OCI-LY7 (cell line): ENCODE data around the gene INHA. TPM values are rescaled to one million over a fixed set of nuclear protein-coding genes. Genes with fewer than 3 reads are reported as not detected.
A peak's percentile ranks its signal among the peaks of the same experiment; 100 is the strongest.

Experiments
- BruUV-seq: library from RNA; stranded (reverse); fragments of 400-500 nt; replicated peaks from 2 replicates; lab custom pipeline; 2021; lab: Mats Ljungman, UMichigan
- CTCF ChIA-PET: fragments of 300-600 bp; sonication (Branson Sonifier 250); formaldehyde crosslinking; loops from one replicate; lab custom pipeline; 2022; ENCODE audit warnings: antibody characterized with exemption; ENCODE audit not compliant: unreplicated experiment; lab: Charles Lee
- POLR2A ChIA-PET: fragments of 300-600 bp; sonication (Branson Sonifier 250); formaldehyde crosslinking; loops from one replicate; lab custom pipeline; 2022; ENCODE audit warnings: antibody characterized with exemption; lab: Charles Lee
- DNase-seq: peaks from one replicate; pipeline ENCODE4 v3.0.0-alpha.2; 2015; ENCODE audit warnings: low spot score
- H2AFZ ChIP-seq: fragments of 200-600 bp; sonication (generic), shearing (Covaris generic); 2 replicates; pipeline ENCODE4 v1.6.1; 2014; ENCODE audit warnings: mild to moderate bottlenecking, antibody characterized with exemption, low read length, moderate library complexity
- H3K27ac ChIP-seq: fragments of 200-600 bp; sonication (generic); 2 replicates; pipeline ENCODE4 v1.5.1; 2014; ENCODE audit warnings: mixed run types, low read depth, mild to moderate bottlenecking, moderate library complexity, low read length, inconsistent platforms; ENCODE audit not compliant: poor library complexity, severe bottlenecking
- H3K36me3 ChIP-seq: fragments of 200-600 bp; sonication (generic); 2 replicates; pipeline ENCODE4 v1.6.1; 2014; ENCODE audit warnings: mild to moderate bottlenecking, antibody characterized with exemption, low read length, moderate library complexity, mixed read lengths; ENCODE audit not compliant: insufficient read depth
- H3K4me1 ChIP-seq: fragments of 200-600 bp; sonication (generic); 2 replicates; pipeline ENCODE4 v1.5.1; 2014; ENCODE audit warnings: mild to moderate bottlenecking, low read length; ENCODE audit not compliant: insufficient read depth, poor library complexity, severe bottlenecking
- H3K4me2 ChIP-seq: fragments of 200-600 bp; sonication (generic); 2 replicates; pipeline ENCODE4 v1.6.1; 2014; ENCODE audit warnings: mild to moderate bottlenecking, low read length
- H3K4me3 ChIP-seq: fragments of 200-600 bp; sonication (generic); 2 replicates; pipeline ENCODE4 v1.5.1; 2014; ENCODE audit warnings: mild to moderate bottlenecking, low read depth, low read length; ENCODE audit not compliant: poor library complexity, severe bottlenecking
- H3K79me2 ChIP-seq: fragments of 200-600 bp; sonication (generic); 2 replicates; pipeline ENCODE4 v1.6.1; 2016; ENCODE audit warnings: low read depth, mild to moderate bottlenecking, low read length, moderate library complexity, mixed read lengths; ENCODE audit not compliant: insufficient read depth
- H3K9me2 ChIP-seq: fragments of 200-600 bp; sonication (generic); 2 replicates; pipeline ENCODE4 v1.6.1; 2016; ENCODE audit warnings: mild to moderate bottlenecking, low read length, mixed read lengths; ENCODE audit not compliant: insufficient read depth
- H3K9me3 ChIP-seq: fragments of 200-600 bp; sonication (generic); 2 replicates; pipeline ENCODE4 v1.6.1; 2014; ENCODE audit warnings: mild to moderate bottlenecking, mixed run types, low read length, mixed read lengths
- H4K20me1 ChIP-seq: fragments of 200-600 bp; sonication (generic); 2 replicates; pipeline ENCODE4 v1.6.1; 2014; ENCODE audit warnings: mild to moderate bottlenecking, antibody characterized with exemption, low read length, moderate library complexity, mixed read lengths; ENCODE audit not compliant: insufficient read depth
- EZH2phosphoT487 ChIP-seq: fragments of 200-600 bp; sonication (generic); IDR thresholded peaks from 2 replicates; pipeline ENCODE4 v1.6.1; 2018; ENCODE audit warnings: low read depth, borderline replicate concordance, mild to moderate bottlenecking, mixed run types, antibody characterized with exemption, low read length, moderate library complexity, mixed read lengths
- intact Hi-C: fragments of 100-400 bp; cut with micrococcal nuclease; formaldehyde crosslinking; loops from one replicate; pipeline ENCODE4 v1.10.0; 2022; ENCODE audit not compliant: unreplicated experiment
- total RNA-seq, 2 experiments: library from RNA; depleted of rRNA in 1 of 2; stranded (reverse); fragments of >200 nt in 1 of 2; shearing (Covaris generic) in 1 of 2; gene quantifications; 2 replicates each; pipeline ENCODE4 v1.2.3, GENCODE V29; 2014 to 2022
- TF ChIP-seq, protein P1 (sequence below): fragments of 200-600 bp; sonication (generic); conservative IDR thresholded peaks from 2 replicates; pipeline ENCODE4 v1.5.1; 2014; ENCODE audit warnings: mild to moderate bottlenecking, antibody characterized with exemption, low read length, moderate library complexity, mixed read lengths

The INHA gene
- total RNA-seq, 2 experiments from 2014 or later, result not detected

DNA sequence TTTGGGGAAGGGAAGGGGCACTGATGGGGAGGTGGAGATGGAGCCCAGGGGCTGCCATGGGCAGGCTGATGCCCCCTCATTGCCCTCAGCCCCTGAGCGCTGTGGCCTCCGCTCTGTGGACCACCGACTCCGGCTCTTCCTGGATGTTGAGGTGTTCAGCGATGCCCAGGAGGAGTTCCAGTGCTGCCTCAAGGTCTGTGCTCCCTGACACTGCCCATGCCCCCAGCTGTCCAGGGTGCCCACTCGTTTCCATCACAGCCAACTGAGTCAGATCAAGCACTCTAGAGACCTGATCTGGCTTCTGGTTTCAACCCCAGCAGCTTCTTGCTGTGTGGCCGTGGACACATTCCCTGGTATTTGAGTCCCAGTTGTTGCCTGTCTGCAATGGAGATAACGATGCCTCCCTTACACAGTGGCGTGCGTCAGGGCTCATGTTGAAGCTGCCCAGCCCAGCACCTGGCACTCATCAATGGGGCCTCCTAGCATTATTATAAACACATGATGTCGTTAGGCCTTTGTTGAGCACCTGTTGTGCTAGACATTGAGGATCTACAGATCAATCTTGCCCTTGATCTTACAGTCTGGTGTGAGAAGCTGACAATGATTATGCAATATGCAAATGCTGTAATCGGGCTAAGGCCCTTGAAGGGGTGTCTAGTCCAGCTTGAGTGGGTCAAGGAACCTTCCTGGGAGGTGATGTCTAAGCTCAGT lies 39.9 kb downstream of the INHA start:
- H2AFZ ChIP-seq, result no peak overlapping the region
- no peaks in the 10 kb centered on the region for H3K9me3 ChIP-seq
- no peaks in the 10 kb centered on the region for H3K79me2 ChIP-seq
- no peak overlapping the region for H3K27ac ChIP-seq
- TF ChIP-seq EZH2phosphoT487, result no peak
- TF ChIP-seq, protein P1, sequence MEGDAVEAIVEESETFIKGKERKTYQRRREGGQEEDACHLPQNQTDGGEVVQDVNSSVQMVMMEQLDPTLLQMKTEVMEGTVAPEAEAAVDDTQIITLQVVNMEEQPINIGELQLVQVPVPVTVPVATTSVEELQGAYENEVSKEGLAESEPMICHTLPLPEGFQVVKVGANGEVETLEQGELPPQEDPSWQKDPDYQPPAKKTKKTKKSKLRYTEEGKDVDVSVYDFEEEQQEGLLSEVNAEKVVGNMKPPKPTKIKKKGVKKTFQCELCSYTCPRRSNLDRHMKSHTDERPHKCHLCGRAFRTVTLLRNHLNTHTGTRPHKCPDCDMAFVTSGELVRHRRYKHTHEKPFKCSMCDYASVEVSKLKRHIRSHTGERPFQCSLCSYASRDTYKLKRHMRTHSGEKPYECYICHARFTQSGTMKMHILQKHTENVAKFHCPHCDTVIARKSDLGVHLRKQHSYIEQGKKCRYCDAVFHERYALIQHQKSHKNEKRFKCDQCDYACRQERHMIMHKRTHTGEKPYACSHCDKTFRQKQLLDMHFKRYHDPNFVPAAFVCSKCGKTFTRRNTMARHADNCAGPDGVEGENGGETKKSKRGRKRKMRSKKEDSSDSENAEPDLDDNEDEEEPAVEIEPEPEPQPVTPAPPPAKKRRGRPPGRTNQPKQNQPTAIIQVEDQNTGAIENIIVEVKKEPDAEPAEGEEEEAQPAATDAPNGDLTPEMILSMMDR, result no peak
- H3K9me2 ChIP-seq, result no peaks in the 10 kb centered on the region
- no peaks in the 10 kb centered on the region for H4K20me1 ChIP-seq
- ChIA-PET POLR2A (no interaction called here), CTCF (no interaction called here)
- H3K36me3 ChIP-seq, result peaks cover 17% of the 10 kb centered on the region; the same call in 1 of the 2 replicates
- peaks cover 6% of the 10 kb centered on the region for H3K4me1 ChIP-seq
- no peak overlapping the region for H3K4me2 ChIP-seq
- no peak overlapping the region for H3K4me3 ChIP-seq
- no peak for DNase-seq
- intact Hi-C loops, result no loop called here
- no TSS peak for BruUV-seq

DNA sequence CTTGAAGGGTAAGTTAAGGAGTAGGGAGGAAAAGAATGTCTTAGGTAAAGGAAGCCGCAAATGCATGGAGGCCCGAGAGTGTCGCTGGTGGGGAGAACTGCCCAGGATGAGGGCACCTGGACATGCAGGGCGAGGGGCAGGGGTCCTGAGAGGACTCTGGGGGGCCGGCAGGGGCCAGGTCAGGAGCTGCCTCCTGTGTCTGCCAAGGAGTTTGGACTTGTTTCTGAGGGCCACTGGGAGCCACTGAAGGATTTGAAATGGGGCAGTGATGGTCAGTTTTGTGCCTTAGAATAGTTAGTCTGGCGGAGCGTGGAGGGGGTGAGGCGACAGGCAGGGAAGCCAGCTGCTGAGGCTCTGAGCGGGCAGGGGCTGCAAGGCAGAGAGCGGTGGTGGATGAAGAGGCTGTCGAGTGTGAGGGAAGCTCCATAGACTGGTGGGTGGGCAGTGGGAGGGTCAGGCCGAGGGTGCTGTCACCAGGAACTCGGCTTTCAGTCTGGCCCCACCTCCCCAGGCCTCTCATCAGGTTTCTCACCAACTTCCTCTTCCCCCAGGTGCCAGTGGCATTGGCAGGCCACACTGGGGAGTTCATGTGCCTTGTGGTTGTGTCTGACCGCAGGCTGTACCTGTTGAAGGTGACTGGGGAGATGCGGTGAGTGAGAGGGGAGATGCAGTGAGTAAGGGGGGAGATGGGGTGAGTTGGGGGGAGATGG lies 40.6 kb downstream of the INHA start:
- no peak overlapping the region for H2AFZ ChIP-seq
- peaks cover 6% of the 10 kb centered on the region for H3K4me1 ChIP-seq
- ChIA-PET CTCF (no interaction called here), POLR2A (no interaction called here)
- H3K4me2 ChIP-seq, result peak overlapping the region; percentile 30; the same call in 1 of the 2 replicates
- BruUV-seq, result no TSS peak
- intact Hi-C loops, result no loop called here
- TF ChIP-seq, protein P1, result no peak
- no peak for TF ChIP-seq EZH2phosphoT487
- H3K27ac ChIP-seq, result no peak overlapping the region
- no peak overlapping the region for H3K4me3 ChIP-seq
- peaks cover 17% of the 10 kb centered on the region; the same call in 1 of the 2 replicates for H3K36me3 ChIP-seq
- no peaks in the 10 kb centered on the region for H3K9me2 ChIP-seq
- peak; percentile 59 for DNase-seq
- no peaks in the 10 kb centered on the region for H3K9me3 ChIP-seq
- H4K20me1 ChIP-seq, result no peaks in the 10 kb centered on the region
- H3K79me2 ChIP-seq, result no peaks in the 10 kb centered on the region
